Kidney (tissue), 14 donors: ENCODE data around the gene UBAC2. TPM values are rescaled to one million over a fixed set of nuclear protein-coding genes. Genes with fewer than 3 reads are reported as not detected.

Source experiments
- DNase-seq, 5 donors: peaks; one replicate each; pipeline ENCODE4 v3.0.0-alpha.2; 2013 to 2020
- FAIRE-seq: peaks from 2 replicates; lab custom pipeline; 2012; peaks lifted over from hg19 to GRCh38; lab: Jason Lieb, UNC
- H3K27ac ChIP-seq, 2 donors: one replicate each; pipeline ENCODE4 v1.7.0; 2013; ENCODE audit warnings: low read depth in 2 of 2, low read length in 2 of 2, inconsistent platforms in 1 of 2
- H3K27me3 ChIP-seq: one replicate; pipeline ENCODE4 v1.7.1; 2013; ENCODE audit warnings: low read length, inconsistent platforms; ENCODE audit not compliant: control insufficient read depth, insufficient read depth
- H3K36me3 ChIP-seq, 3 donors: one replicate each; pipeline versions ENCODE4 v1.7.0 to v1.7.1; 2013; ENCODE audit warnings: low read length in 3 of 3, control low read depth in 1 of 3, inconsistent platforms in 1 of 3; ENCODE audit not compliant: insufficient read depth in 3 of 3, control insufficient read depth in 2 of 3
- H3K4me1 ChIP-seq, 3 donors: one replicate each; pipeline versions ENCODE4 v1.7.0 to v1.7.1; 2013; ENCODE audit warnings: low read length in 3 of 3, inconsistent platforms in 1 of 3, low read depth in 1 of 3; ENCODE audit not compliant: control insufficient read depth in 2 of 3, insufficient read depth in 2 of 3
- H3K4me3 ChIP-seq, 3 donors: one replicate each; pipeline versions ENCODE4 v1.7.0 to v1.8.1; 2013; ENCODE audit warnings: low read length in 3 of 3, control low read depth in 1 of 3, inconsistent platforms in 1 of 3
- H3K9ac ChIP-seq, 3 donors: one replicate each; pipeline versions ENCODE4 v1.7.0 to v1.7.1; 2013; ENCODE audit warnings: low read length in 3 of 3, control low read depth in 1 of 3, inconsistent platforms in 1 of 3
- H3K9me3 ChIP-seq, 3 donors: one replicate each; pipeline versions ENCODE4 v1.7.0 to v1.7.1; 2013; ENCODE audit warnings: low read length in 3 of 3, control low read depth in 1 of 3, inconsistent platforms in 1 of 3; ENCODE audit not compliant: control insufficient read depth in 2 of 3, insufficient read depth in 1 of 3
- CTCF ChIP-seq: IDR thresholded peaks from 3 replicates; pipeline ENCODE4 v1.5.1; 2012; ENCODE audit warnings: mild to moderate bottlenecking, moderate library complexity, borderline replicate concordance; ENCODE audit not compliant: insufficient read depth; ENCODE audit errors: extremely low read depth
- intact Hi-C: fragments of 100-400 bp; cut with DNase I; formaldehyde crosslinking; loops from one replicate; pipeline ENCODE4 v1.11.1; 2022
- polyA plus RNA-seq: library from polyadenylated mRNA; stranded (reverse); fragments of 350-450 nt; fragmentation: Illumina TruSeq; extraction: RNeasy Lipid Tissue Mini Kit (QIAGEN cat#74804); gene quantifications from one replicate; pipeline ENCODE4 v1.2.3, GENCODE V29; 2014; ENCODE audit warnings: low read depth, low replicate concordance; ENCODE audit not compliant: insufficient read depth
- total RNA-seq: library from RNA; stranded (reverse); fragmentation: NEBNext Ultra II Directional; extraction: Animal tissue kit (Norgen Biotek cat#: 25700); gene quantifications from one replicate; pipeline ENCODE4 v1.2.1, GENCODE V29; 2021
- donor health status: control.
- donor health status: control.
- donor health status: control.
- donor health status: control.
- donor health status: control.
- donor health status: DM: yes; HTN: yes; CAD: no.
- donor health status: Normal renal cell carcinoma (clear cell type).

The UBAC2 gene
- total and polyA plus RNA-seq, 2 donors from 2014 or later, result 61.8 to 77.5 TPM

GRCh38 chr13:99224021-99224420 lies 23.4 kb downstream of the UBAC2 start:
- Histone ChIP-seq H3K4me3 (no peak overlapping the region), H3K4me1 (peaks cover 0 to 19% (median 4%) of the 10 kb centered on the region in 3 donors), H3K27ac (no peak overlapping the region), H3K9me3 (peaks cover 0 to 3% (median 0%) of the 10 kb centered on the region in 3 donors), H3K9ac (no peak overlapping the region), H3K27me3 (no peaks in the 10 kb centered on the region), H3K36me3 (no peaks in the 10 kb centered on the region)
- FAIRE-seq, result no peak
- no peak for TF ChIP-seq CTCF
- intact Hi-C loops, result no loop called here
- no peak for DNase-seq

- no peak for DNase-seq
- no peak for TF ChIP-seq CTCF
- no peak for FAIRE-seq
- no peak overlapping the region for H3K27ac ChIP-seq
- peaks cover 0 to 21% (median 4%) of the 10 kb centered on the region in 3 donors for H3K4me1 ChIP-seq
- H3K9ac ChIP-seq, result no peak overlapping the region
- H3K27me3 ChIP-seq, result no peaks in the 10 kb centered on the region
- H3K4me3 ChIP-seq, result no peak overlapping the region
- H3K9me3 ChIP-seq, result peaks cover 0 to 3% (median 0%) of the 10 kb centered on the region in 3 donors
- H3K36me3 ChIP-seq, result no peaks in the 10 kb centered on the region
- intact Hi-C loops, result no loop called here
Observed at GRCh38 chr13:99225078-99225477, 24.4 kb downstream of the UBAC2 start.

GRCh38 chr13:99226513-99226912 lies 25.9 kb downstream of the UBAC2 start:
- intact Hi-C loops, result no loop called here
- TF ChIP-seq CTCF, result no peak
- FAIRE-seq, result no peak

More at GRCh38 chr13:99226513-99226912, 25.9 kb downstream of the UBAC2 start:
- Histone ChIP-seq H3K4me3 (no peak overlapping the region), H3K27ac (no peak overlapping the region), H3K9me3 (peaks cover 0 to 3% (median 0%) of the 10 kb centered on the region in 3 donors), H3K36me3 (no peaks in the 10 kb centered on the region), H3K9ac (no peak overlapping the region), H3K4me1 (peaks cover 0 to 21% (median 4%) of the 10 kb centered on the region in 3 donors), H3K27me3 (no peaks in the 10 kb centered on the region)
- DNase-seq, result no peak
